ENCODE measurements around the gene SNTG2.

SNTG2 gene

DNA sequence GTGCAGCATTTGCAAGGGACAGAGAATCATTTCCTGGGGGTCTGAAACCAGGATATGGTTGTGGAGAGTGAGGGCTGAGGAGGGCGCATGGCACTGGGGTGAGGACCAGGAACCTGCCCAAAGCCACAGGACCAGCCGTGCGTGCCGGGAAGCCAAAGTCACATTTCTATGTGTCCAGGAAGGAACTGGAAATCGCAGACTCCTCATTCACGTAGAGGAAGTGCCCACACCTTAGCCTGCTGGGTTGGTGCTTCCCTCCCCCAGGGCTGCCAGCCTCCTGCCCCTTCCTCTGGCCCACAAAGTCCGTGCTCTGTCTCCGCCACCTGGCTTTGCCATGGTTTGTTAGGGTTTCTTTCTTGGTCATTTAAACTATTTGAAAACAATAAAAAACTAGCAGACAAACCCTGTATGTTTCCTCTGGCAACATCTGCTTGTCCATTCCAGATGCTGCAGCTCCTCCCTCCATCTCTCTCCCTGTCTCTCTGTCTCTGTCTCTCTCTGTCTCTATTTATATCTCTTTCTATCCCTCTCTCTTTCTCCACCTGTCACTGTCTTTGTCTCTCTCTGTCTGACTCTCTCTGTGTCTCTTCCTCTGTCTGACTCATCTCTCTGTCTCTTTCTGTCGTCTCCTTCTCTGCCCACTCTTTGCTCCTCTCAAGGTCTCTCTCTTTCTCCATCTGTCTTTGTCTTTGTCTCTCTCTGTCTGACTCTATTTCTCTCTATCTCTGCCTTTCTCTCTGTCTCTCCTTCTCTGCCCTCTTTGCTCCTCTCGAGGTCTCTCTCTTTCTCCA lies 299.4 kb downstream of the SNTG2 start:
- no peak for DNase-seq

DNA sequence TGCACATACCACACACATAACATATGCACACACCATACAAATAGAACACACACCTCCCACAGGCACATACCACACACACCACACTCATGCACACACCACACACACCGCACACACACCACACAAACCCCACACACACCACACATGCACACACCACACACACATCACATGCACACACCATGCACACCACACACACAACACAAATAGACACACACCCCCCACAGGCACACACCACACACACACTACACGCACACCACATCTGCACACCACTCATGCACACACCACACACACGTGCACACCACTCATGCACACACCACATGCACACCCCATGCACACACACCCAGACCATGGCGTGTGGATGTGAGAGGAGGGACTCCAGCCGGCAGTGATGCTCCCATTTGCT lies 300.9 kb downstream of the SNTG2 start:
- no peak for DNase-seq

DNA sequence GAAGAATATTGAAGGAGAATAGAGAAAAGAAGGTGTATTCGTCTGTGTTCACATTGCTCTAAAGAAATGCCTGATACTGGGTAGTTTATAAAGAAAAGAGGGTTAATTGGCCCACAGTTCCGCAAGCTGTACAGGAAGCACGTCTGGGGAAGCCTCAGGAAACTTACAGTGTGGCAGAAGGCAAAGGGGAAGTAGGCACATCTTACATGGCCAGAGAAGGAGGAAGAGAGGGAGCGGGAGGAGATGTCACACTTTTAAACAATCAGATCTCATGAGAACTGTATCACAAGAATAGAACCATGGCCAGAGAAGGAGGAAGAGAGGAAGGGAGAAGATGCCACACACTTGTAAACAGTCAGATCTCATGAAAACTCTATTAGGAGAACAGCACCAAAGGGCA lies 303.0 kb downstream of the SNTG2 start:
- DNase-seq, result no peak

DNA sequence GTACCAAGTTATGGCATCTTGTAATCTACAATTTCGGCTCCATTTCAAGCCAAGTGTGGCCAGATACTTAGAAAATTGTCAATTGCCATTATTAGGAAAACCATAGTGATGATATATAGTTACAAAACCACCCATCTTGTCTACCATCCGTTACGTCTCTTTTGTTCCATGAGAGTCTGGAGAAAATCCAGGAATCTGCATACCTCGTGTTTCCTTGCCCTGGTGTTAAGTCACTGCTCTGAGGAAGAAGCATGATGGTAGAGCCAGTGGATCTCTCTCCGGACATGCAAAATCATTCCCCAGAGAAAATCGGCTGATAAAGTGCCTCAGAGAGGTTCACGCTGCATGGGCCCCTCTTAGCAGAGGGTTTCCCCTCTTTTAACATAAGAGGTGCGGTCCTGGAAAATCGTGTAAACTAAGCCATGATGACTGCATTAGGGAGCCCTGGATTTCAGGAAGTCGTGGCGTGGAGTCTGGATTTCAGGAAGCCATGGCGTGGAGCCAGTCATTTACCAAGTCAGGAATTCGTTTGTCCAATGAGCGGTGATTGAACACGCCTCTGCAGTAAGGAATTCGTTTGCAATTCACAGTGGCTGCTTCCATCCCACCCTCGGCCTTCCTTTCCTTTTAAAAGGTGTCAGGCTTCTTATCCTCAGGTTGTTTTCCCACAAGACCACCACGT lies 304.2 kb downstream of the SNTG2 start:
- DNase-seq, result no peak

DNA sequence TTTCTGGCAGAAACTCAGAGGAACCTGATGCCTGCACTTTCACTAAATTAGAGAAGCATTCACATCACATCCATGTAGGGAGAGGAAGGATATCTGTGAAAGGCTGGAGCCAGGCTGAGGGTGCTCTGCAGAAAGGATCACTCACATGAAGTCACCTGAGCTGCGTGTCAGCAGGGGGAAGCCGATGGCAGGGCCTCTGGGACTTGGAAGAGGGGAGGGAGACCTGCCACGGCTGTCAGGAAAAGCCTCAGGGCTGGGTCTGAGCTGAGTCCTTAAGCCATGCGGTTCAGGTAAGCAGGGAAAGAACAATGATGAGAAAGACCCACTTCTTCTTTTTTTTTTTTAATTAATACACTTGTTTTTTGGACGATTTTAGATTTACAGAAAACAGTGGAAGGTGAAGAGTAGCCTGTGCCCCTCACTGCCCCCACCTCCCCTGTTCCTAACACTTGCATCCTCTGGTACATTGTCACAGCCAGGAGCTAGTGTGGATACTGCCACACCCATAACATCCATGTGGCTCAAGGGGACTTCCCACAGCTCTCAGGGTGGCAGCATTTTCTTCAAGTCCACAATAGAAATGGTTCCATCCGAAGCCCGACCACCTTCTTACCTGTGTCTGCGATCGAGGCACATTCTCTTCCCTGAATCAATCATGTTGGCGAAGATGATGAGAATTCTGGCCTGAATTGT lies 306.1 kb downstream of the SNTG2 start:
- DNase-seq, result no peak

DNA sequence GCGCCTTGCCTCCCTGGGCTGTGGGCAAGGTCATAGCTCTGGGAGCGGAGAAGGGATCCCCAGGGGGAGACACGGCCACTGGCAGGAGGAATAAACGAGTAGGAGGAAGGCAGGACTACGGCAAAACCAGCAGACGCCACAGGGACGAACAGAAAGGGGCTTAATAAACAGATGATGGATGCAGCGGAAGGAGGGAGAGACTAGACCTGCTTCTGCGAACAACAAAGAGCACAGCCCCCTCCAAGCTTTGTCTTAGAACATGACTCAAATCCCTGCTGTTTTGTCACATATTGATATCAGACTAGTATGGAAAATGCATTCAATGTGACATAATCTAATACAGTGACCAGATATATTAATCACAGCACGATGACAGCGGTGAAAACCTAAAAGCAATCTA lies 306.7 kb downstream of the SNTG2 start:
- DNase-seq, result no peak

DNA sequence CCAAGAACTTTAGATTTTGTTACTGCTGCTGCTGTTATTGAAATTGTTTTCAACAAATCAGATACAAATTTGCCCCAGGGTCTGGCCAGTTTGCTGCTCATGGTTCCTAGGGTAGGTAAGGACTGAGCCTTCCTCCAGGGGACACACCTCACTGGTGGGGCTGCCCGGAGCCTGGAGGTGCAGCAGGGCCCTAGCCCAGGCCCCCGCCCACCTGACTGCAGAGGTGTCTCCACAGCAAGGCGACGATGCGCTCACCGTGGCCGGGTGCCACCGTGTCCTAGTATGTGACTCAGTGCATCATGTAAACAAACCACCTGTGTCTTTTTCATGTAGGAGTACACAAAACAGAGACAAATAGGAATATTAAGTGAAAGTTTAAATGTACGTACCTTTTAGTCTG lies 309.1 kb downstream of the SNTG2 start:
- no peak for DNase-seq

DNA sequence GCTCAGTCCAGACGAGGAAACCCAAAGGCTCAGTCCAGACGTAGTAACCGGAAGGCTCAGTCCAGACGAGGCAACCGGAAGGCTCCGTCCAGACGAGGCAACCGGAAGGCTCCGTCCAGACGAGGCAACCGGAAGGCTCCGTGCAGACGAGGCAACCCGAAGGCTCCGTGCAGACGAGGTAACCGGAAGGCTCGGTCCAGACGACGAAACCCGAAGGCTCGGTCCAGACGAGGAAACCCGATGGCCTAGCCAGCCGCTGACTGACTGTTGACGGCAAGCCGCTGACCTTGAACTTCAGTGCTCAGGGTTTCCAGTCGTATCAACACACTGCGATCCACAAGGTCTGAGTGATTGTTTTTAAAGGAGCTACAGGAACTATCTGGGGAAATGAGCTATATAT lies 312.0 kb downstream of the SNTG2 start:
- DNase-seq, result no peak

DNA sequence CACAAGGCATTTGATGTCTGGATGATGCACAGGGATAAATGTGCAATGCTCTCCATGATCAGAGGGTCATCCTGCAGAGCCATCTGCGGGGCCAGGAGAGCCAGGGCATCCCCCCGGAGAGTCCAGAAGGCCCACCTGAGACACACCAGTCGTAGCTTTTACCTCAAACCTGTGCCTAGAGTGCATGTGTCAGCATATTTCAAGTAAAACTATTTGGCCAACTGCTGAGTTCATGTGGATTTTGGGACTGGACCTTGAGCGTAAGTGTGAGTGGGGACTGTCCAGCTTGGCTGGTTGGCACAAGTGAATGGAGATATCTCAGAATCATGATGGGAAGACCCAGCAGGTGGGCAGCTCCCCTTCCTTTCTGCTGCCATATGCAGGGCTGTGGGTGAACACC lies 314.8 kb downstream of the SNTG2 start:
- DNase-seq, result no peak

DNA sequence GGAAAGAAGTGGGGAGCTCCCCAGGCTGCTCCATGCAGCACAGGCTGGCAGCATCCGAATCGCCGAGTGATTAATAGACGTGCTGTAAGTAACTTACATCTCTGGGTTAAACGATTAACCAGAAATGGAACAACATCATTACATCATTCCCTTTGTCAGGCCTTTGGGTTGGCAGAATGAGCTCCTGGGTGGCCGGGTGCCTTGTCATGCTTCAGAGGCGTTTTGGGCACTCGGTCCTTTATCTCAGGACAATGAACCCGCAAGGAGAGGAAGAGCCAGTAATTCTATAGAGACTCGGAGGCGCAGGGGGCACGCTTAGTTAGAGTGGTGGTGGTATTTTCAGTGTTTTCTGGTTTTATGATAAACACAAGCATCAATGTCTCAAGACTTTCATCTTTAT lies 315.7 kb downstream of the SNTG2 start:
- no peak for DNase-seq

DNA sequence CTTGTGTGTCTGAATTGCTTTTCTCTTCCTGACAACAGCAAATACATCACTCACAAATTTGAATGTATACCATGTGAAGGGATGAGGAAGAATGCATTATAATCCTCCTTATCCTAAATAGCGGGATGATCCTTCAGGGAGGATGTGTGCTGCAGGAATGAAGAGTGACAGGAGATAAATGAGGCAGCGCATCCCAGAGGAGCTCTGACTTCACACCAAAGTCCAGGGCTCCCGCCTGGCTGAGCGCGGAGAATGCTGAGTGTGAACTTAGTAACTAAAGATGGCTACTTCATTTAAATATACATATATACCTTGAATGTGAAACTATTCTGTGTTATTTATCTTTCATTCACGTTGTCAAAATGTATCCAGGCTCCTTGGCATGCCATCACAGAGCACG lies 317.4 kb downstream of the SNTG2 start:
- DNase-seq, result no peak

DNA sequence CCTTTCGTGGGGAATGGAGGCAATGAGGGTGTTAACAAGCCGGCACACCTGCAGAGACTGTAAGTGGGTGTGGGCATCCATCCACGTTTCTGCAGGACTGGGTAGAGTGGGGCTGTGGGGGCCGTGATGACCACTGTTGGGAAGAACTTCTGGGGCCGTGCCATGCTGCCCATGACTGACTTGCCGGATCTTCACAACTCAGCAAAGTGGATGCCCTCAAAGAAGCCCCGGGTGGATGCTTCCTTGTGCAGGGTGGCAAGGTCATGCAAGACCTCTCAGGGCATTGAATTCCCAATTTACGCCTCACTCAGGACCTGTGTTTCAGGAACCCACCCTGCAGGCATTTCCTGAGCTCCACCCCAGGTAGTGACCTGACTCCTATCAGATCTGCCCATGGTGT lies 319.2 kb downstream of the SNTG2 start:
- no peak for DNase-seq

DNA sequence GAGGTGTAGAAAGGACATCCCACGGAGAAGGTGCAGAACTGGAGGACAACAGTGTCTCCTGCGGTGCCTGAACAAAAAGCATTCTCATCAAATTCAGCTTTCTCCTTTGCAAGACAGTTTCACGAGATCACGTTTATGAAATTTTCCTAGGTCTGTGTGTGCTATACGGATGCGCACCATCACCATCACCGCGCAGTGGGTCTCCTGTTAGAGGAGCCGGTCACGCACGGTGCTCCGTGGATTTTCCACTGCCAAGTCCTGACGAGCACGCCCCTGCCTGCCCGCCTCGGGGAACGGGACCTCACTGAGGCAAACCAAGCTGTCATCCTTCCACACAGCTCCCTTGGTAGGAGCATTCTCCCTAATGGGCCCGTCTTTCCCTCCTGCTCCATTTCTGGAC lies 322.2 kb downstream of the SNTG2 start:
- no peak for DNase-seq

DNA sequence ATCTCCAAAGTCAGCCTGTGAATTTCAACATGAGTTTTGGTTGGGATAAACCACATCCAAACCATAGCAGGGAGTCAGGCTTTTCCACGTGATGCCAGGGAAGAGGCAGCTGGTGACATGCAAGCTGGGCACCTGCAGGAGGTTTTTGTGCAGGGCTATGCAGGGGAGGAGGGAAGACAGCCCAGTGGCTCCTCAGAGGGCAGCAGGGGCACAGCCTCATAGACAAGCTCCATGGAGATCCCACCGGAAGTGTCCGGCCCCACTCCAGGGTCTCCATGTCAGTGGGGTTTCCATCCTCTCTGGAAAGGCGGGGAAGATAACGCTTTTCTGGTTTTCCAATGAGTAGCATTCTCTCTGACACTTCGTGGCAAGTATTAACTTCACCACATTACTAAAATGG lies 327.0 kb downstream of the SNTG2 start:
- no peak for DNase-seq

DNA sequence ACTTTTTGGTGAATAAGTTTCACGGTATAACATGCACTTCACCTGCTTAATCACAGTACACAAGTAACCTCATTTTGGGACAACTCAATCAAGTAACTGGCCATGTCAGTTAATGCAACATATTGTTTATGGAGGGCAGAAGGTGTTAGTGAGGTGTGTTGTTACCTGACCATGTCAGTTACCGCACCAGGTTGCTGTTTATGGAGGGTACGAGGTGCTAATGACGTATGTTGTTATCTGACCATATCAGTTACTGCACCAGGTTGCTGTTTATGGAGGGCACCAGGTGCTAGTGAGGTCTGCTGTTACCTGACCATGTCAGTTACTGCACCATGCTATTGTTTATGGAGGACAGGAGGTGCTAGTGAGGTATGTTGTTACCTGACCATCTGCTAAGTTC lies 327.5 kb downstream of the SNTG2 start:
- no peak for DNase-seq

DNA sequence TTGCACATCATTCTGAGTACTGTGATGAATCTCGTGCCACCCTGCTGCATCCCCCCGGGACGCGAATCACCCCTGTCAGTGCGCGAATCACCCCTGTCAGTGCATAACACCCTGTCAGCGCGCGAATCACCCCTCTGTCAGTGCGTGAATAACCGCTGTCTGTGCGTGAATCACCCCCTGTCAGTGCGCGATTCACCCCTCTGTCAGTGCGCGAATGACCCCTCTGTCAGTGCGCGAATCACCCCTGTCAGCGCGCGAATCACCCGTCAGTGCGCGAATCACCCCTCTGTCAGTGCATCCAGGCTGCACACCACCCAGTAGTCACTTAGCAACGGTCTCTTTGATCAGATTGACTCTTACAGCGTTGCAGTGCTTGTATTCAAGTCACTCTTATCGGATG lies 328.2 kb downstream of the SNTG2 start:
- no peak for DNase-seq

DNA sequence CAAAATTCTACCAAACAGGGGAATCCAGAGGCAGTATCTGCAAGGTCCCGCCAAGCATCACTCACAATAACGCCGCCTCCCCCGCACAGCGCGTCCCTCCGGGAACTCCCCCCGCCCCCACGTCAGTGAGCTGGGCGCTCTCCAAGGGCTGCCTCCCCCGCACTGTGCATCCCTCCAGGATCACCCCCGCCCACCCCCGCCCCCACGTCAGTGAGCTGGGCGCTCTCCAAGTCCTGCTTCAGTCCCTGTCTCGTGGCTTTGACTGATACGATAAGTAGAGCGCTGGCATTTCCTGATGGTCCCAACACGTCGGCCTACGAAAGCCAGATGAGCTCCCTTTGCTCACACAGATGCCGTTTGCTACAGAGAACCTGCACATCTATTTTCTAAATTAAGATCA lies 331.9 kb downstream of the SNTG2 start:
- DNase-seq, result no peak

DNA sequence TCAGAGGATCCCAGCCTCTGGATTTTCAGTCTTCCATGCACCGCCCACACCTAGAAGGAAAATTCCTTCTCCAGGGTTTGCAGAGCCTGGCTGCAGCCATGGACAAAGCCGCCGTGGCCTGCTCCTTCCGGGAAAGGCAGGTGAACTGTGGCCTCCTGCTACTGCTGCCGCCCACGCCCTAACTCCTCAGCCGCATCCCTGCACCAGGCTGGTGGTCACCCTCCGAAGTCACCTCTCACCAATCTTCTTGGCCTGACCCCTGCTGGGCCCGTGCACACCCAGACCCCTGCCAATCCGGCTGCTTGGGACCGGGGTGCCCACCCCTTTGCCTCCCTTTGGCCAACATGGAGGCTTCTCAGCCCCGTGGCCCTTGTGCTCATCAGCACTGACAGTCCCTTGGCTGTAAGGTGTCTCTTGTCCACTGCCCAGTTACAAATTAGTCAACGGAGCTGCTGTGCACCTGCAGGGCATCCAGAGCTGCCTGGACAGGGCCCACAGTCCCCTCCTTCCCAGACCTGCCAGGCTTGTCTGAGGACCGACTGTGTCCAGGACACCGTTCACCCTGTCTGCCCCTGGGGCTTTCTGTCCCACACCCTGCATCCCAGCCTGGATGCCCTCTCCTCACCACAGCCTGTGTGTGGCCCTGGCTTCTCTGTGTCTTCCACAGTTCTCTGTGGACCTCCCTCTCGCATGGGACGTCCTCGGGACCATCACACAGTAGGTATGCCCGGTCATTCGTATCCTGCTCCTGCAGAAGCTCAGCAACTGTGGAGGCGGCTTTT lies 332.6 kb downstream of the SNTG2 start:
- DNase-seq, result no peak

DNA sequence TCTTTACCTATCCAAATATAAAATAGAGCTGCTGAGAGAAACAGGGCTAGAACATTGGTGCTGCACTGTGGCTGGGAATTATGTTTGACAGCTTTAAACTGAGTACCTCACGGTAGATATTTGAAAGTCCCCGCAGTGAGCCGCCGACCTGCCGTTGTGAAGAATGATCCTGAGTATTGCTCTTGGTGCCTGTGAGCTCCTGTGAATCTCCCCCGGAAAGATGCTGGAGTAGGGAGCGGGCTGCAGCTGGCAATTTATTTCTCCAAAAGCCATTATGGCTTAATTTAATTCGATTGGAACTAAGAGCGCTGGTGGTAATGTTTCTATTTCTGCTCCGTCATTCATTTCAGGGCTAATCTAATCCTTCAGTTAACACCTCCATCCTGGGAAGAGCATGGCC lies 333.2 kb downstream of the SNTG2 start:
- DNase-seq, result no peak

DNA sequence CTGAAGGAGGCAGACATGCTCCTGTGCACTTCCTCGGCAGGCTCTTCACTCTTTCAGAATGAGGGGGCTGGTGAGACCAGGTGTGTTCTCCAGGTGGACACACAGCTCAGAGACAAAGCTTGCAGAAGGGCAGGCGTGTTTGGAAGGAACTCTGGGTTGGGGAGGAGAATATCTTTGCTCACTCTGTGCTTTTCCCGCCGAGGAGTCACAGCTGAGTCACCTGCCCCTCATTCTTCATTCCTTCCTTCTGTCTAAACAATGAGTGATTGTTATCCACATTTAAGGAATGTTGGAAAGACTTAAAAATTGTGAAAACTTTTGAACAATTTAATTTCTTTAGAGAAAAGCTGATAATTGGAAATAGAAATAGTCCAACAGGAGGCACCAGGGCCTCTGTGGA lies 336.3 kb downstream of the SNTG2 start:
- DNase-seq, result no peak

DNA sequence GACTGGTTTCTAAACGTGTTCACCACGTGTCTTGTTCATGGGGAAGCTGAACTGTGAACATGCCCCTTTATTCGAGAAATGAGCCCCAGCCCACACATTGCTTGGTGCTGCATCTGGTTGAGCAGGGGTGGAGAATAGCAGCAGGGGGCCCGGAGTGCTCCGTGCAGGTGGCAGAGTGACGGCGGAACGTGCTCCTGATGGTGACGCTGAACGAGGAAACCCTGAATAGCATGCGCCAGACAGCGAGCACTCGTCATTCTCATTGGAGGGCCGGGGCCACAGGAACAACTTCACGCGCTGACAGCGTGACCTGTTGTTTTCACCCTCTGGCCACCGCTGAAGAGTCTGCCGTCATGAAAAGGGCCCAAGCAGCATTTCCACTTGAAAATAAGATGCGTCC lies 336.8 kb downstream of the SNTG2 start:
- no peak for DNase-seq

DNA sequence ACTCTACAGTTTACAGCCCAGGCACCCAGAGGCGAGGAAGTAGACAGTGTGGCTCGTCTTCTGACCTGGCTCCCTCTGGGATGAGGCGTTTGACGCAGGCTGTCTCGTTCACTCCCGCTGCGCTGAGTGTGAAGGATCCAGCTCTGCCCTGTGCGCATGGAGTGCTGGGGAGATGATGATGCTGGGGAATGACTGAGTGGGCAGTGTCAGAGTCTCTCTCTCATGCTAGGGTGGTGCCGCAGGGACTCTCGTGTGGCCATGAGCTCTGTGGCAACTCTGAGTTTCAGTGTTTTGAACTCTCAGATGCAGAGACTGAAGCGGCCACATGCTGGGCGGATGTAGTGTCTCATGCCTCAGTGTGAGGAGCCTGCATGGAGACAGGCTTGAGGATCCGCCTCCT lies 344.3 kb downstream of the SNTG2 start:
- DNase-seq, result no peak

DNA sequence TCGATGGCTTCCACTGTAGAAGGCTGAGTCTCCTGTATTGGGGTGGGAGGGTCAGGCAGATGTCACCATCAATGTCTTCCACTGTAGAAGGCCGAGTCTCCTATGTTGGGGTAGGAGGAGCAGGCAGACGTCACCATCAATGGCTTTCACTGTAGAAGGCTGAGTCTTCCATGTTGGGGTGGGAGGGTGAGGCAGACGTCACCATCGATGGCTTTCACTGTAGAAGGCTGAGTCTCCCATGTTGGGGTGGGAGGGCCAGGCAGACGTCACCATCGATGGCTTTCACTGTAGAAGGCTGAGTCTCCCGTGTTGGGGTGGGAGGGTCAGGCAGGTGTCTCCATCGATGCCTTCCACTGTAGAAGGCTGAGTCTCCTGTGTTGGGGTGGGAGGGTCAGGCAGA lies 345.1 kb downstream of the SNTG2 start:
- no peak for DNase-seq
